Hepatic stellate cell (primary cell): ENCODE measurements around the gene CSF1R.
A peak's percentile ranks its signal among the peaks of the same experiment; 100 is the strongest.

ENCODE experiments used
- DNase-seq: peaks from one replicate; pipeline ENCODE4 v3.0.0; 2011; ENCODE audit warnings: low spot score

CSF1R gene

DNA sequence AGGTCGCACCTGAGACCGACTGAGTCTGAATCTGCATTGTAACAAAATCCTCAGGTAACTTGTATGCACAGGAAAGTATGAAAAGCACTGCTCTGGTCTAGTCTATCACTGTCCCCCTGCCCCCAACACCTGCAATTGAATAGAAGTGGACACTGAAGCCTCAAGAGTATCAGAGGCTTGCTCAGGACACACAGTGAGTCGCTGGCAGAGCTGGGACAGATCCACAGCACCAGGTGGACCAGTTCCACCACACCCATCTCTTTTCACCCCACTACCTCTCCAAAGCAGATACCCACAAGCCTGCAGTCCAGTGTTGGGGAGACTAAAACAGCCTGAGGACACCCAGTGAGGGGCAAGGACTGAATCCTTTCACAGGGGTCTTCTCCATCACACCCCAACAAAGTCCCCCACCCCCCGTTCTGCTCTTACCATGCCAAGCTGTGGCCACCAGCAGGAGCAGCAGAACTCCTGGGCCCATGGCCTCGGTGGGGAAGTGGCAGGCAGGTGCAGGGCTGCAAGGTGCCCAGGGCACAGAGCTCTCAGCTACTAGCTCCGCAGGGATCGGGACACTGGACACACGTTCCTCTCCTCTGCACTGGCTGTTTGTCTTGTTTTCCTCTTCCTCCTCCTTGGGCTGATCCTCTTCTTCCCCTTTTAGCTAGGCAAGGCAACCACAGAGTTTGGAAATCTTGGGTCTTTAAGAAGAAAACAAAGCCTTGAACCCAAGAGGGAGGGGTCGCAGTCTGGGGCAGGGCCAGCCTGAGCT lies at the start of gene CSF1R:
TSS of gene CSF1R (minus strand) at position 605 of the 766 bp plus-strand sequence. CDS start at position 478, 127 bp downstream.
- no peak for DNase-seq

DNA sequence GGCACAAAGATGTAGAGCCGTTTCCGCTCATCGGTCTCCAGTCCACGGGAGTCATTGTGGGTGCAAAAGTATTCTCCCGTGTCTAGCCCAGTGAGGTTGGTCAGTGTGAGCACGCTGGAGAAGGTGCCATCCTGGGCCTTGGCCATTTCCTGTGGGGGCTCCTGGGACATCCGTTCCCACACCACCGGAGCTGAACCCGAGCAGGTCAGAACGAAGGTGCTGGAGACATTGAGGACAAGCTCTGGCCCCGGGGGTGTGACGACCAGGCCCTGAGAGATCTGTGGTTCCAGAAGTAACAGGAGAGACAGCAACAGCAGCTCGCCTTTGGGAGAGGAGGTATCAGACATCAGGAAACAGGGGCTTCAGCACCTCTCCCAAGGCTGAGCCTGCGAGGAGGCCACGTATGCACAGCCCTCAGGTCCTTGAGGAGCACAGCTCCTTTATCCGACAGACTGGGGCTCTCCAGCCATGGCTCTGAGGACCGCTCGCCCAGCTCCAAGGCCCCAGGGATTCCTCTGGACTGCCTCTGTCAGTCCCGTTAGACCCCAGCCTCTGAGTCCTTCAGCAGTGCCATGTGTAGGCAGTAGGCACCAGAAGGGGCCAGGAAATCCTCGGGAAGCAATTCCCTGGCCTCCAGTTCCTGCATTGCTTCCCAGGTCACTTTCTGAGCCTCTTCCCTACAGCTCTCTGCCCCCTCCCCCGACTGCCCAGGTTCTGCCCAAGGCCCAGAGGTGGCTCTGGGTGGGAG lies 49.4 kb upstream of the CSF1R start:
- DNase-seq: no peak

DNA sequence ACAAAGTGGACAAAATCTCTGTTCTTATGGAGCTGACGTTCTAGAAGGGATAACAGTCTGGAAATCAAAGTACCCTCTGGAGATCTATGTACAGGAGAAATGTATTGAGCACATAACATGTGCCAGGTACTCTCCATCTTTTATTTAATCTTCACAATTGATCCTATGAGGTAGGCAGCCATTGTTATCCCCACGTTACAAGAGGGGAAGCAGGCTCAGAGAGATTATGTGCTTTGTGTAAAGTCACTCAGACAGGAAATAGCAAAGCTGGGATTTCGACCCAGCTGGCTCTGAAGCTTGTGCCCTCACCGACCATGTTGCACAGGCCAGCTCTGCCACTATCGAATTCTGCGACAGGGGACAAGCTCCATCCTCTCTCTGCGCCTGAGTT lies 47.8 kb upstream of the CSF1R start:
- DNase-seq: no peak

DNA sequence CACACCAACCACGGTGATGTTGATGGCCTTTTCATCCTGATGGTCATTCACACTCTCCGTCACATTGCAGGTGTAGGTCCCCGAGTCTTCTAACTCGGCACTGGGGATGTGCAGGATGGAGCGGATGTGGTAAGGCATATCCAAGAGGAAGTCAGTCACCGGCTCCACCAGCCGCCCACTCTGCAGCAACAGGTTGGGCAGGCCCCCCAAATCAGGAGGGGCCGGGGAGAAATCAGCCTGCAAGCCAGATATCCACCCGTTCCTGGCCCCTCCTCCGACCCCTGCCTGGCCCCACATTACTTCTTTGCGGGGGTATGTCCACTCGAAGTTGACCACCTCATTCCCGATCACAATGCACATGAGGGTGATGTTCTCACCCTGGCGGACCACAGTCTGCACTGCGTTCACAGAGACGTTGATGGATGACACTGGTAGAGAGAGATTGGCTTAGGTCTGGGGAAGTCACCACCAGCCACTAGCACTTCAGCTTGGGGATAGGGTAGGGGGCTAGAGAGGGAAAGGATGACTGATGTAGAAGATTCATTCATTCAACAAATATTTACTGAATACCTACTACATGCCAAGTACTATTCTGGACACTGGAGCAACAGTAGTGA lies 47.3 kb upstream of the CSF1R start:
- DNase-seq: no peak

DNA sequence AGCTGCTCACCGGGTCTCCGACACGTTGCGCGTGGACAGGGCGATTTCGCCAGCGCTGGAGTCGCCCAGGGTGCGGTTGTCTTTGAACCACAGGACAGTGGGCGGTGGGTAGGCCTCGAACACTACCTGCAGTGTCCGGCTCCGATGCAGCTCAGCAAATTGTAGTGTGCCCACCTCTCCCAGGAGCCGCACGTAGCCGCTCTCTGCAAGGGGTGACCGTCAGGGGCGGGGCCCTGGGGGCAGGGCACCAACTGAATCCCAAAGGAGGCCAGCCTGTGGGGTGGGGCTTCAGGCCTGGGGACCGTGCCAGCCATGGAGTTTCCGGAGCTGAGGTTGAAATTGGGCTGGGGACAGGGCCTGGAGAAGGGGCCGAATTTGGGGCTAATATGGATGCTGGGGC lies 46.4 kb upstream of the CSF1R start:
- DNase-seq: no peak

DNA sequence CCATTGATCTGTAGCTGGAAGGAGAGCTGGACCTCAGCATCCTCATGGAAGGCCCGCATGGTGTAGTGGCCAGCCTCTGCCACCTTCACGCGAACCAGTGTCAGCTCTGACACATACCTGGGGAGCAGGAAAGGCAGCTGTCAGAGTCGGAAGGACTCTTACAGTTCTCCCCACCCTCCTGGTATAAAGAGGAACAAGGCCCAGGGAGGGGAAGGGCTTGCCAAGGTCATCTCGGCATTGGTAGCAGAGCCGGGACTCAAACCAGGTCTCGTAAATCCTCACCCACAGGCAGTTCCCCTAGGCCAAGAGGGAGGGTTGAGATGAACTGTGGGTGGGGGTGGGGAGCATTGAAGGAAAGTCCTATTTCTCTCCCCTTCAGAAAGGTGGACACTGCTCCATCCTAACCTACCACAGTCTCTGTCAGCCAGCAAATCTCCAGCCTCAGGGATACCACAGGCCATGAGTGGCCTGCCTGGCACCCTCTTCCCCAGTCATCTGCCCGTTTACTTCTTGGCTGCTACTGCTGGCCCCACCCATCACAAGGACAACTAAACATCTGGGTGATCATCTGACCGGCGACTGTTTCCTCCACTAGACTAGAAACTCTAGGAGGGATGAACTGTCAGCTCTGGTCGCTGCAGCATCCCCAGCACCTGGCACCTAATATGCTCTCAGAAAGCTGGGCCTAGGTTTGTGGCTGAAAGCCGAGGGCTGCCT lies 45.8 kb upstream of the CSF1R start:
- DNase-seq: no peak

DNA sequence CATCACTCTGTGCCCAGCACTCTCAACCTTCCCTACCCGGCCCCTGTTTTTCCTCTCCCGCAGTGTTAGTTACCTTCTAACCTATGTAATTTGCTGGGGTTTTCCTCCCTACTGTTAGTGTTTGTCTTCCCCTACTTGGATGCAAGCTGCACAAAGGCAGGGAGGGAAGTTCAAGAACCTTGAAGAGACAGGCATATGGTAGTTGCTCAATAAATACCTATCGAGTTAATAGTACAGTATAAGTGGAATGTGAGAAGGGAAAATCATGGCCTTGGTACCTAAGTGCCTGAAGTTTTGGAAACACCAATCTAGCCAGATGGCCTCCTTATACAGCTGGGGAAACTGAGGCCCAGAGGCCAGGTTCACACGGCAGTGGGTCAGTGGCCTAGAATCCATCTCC lies 45.1 kb upstream of the CSF1R start:
- no peak for DNase-seq

DNA sequence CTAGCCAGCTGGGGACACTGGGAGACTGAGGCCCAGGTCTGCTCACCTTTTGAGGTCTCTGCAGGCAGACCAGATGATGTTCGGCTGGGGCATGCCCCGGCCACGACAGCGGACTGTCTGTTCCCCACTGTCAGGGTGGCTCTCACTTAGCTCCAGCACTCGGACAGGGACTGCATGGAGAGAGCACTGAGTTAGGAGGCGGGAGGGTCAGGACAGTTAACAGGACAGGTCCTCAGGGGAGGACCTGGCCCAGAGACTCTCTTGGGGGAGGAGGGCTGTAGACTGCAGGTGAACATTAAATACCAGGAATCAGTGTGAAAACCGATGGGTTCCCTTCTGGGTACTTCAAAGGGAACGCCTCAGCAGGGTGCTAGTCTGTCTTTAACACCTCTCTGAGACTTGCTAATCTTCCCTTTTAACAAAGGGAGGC lies 44.2 kb upstream of the CSF1R start:
- DNase-seq: no peak

DNA sequence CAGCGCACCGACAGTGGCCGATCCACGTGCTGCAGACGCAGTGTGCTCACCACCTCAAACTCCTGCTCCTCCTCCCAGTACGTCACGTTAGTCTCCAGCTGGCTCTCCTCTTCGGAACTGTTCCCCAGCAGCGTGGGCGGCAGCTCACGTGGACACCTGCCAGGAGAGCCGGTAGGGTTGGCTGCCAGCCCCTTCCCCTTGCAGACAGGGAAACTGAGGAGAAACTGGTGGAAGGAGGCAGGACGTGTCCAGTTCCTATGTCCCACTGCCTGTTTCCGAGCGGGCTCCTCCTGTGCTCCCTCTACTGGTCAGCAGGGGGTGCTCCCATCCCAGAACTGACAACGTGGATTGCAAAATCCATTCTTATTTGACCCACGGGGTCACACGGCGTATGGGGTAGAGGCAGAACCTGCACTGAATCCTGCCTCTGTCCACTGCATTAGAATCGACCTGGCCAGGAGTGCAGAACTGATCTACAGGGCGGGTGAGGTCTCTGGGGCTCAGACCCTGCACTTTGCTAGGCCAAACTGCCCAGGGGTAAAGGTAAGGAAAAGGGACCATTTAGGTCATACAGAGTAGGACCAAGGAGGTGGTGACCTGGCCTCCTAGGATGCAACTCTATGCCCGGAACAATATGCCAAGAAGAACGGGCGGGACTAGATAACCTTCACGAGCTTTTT lies 43.6 kb upstream of the CSF1R start:
- peak; percentile 86 for DNase-seq

DNA sequence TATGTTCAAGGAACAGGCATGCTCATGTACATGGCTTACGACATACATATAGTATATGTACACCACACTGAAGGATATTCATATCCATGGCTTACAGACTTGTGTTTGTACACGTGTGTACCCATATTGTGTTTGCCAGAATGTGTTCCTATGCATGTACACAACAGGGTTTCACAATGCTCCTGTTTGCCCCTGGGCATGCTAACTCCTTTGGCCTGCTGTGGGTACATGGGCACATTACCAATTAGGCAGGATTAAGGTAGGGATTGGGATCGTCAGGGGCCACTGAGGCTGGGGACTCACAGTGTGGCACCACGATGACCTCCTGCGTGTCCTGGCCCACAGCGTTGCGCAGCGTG lies 43.1 kb upstream of the CSF1R start:
- no peak for DNase-seq

DNA sequence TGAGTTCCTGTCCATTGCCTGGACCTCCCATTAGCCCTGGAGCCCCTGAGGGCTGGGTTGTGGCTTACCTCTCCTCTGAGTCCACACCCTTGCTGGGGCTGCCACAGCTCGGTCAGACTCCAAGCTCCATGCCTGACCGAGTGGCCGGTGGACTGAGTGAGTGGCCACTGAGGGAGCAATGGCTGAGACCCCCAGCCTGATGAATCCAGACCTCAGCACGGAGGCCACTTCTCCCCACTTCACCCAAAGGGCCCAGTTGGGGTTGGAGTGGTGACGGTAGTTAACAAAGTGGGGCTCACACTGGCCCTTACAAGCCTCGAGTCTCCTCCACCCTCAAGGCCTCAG lies 40.5 kb upstream of the CSF1R start:
- no peak for DNase-seq

DNA sequence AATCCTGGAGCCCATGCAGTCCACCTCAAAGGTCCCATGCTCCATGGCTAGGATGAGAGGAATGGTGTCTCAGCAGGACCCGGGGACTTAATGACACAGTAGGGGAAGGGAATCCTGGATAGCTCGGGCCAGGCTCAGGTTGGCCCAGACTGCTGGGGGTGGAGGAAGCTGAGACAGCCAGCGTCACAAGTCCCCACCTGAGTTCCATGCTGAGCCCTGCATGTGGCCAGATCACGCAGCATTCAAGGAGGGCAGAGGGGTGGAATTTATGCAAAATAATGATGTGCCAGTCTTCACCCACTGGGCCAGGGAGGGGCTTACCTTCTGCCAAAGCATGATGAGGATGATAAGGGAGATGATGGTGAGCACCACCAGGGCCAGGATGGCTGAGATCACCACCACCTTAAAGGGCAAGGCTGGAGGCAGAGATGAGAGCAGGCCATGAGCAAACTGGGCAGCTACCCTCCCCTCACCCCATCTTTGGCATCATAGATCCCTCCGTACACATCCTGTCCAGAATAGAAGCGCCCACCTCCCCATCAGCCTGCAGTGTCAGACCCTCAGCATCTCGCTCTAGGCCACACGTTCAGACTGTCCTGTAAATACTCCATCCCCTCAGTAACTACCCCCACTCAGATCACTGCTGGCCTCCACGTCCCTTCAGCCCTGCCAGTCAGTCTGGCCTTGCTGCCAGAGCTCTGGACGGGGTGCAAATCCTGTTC lies 40.0 kb upstream of the CSF1R start:
- DNase-seq: no peak

DNA sequence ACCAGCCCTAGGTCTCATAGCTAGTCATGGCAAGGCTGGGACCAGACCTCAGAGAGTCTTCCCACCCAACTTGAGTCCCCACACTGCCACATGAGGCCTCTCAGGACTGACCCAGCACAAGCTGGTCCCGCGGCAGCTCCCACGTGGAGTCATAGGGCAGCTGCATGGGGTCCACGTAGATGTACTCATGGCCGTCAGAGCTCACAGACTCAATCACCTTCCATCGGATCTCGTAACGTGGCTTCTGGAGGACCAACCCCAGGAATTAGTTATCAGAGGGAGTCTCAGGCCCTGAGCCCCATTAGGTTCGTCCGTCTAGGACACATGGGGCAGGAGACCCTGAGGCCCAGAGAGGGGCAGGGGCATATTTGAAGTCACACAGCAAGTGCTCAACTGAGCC lies 39.0 kb upstream of the CSF1R start:
- DNase-seq: no peak

DNA sequence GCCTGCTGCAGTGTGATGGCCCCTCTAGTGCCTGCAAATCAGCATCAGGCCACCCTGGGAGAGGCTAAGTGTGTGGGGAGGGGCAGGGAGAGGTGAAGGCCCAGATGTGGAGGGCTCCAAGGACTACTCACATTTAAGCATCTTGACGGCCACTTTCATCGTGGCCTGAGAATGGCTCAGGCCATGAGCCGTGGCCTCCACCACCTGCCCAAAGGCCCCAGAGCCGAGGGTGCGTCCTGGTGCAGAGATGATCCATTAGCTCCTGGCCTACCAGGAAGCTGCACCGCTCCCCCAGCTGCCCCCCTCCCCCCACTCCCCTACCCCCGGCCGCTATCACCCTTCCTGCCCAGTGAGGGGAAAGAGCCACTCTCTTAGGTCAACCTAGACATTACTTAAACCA lies 38.2 kb upstream of the CSF1R start:
- DNase-seq: no peak

DNA sequence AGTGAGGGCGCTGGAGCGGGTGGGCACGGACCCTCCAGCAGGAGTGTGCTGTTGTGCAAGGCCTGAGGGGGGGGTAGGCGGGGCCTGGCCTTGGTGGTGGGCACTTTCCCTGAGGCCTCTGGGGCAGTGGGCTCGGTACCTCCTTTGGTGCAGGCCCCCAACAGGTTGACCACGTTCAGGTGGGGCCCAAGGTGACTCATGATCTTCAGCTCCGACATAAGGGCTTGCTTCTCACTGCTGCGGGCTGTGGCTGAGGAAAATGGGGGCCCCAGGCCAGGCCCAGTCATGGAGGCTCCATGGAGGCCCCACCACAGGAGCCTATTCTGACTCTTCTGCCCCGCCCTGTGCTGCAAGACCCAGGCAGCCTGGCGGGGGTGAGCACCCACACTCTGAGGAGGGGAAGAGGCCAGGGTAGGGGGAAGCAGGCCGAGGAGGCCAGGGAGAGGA lies 37.8 kb upstream of the CSF1R start:
- no peak for DNase-seq

DNA sequence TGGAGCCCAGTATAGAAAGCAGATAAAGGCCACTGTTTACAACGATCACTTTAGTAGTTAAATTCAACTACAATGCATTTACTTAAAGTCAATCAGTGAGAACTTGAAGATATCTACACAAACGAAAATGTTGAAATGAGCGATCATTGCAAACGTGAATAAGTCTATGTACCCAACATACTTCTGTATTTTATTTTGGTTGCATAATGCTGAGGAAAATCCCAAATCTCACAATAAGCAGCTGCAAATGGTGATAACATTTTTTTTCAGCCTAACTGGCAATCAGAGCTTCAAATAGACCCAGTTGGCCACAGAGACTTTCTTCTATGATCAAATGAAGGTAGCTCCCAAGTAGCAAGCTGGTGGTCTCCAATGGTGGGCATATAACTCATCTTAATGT lies 37.2 kb upstream of the CSF1R start:
- no peak for DNase-seq

DNA sequence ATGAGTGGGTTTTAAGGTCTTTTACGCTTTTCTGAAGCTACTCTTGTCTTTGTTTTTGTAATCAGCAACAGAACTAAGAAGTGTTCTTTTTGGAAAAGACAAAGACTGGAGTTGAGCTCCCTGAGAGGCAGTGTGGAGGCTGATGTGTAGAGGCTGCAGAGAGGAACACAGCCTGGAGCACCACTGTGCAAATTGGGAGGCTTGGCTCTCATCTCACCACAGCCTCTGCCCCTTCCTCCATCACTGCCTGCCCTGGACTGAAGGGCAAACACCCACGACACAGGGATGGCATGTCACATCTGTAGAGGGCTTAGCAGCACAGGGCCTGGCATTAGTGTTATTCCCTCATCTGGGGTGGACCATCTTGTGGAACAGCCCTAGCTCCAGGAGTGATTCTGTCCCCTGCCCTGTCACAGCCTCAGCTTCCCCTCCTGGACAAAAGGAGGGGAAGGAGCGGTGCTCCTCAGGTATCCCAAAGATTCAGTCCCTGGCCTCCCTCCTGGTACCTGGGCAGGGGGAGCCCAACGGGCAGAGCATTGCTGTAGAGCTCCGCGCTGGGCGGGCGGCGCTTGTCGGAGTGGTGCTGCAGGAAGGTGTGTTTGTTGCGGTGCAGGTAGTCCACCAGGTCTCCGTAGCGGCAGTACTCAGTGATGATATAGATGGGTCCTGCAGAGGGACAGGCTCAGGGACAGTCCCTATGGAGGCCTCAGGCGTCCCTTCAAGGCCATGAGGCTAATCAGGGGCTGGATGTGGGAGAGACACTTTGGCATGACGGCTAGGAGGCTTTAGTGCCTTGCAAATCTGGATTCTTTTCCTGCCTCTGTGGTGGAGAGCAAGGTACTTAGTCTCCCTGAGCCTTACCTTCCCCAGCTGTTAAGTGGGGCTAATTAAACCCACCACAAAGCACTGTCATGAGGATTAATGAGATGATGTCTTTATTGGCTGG lies 36.5 kb upstream of the CSF1R start:
- DNase-seq: no peak

DNA sequence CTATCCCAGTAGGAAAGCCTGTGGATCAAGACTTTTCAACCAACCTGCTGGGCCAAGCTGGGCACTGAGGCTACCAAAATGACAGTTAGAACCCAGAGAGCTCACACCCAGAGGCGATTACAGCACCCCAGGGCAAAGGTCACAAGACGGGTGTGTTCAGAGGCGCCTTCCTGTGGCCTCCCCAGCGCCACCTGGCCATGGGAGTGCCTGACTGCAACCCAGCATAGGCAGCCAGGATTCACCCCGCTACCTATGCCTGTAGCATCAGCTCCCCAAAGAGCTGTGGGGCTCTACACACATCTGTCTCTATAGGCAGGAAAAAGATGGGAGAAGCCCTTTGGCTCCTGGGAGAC lies 35.8 kb upstream of the CSF1R start:
- no peak for DNase-seq

DNA sequence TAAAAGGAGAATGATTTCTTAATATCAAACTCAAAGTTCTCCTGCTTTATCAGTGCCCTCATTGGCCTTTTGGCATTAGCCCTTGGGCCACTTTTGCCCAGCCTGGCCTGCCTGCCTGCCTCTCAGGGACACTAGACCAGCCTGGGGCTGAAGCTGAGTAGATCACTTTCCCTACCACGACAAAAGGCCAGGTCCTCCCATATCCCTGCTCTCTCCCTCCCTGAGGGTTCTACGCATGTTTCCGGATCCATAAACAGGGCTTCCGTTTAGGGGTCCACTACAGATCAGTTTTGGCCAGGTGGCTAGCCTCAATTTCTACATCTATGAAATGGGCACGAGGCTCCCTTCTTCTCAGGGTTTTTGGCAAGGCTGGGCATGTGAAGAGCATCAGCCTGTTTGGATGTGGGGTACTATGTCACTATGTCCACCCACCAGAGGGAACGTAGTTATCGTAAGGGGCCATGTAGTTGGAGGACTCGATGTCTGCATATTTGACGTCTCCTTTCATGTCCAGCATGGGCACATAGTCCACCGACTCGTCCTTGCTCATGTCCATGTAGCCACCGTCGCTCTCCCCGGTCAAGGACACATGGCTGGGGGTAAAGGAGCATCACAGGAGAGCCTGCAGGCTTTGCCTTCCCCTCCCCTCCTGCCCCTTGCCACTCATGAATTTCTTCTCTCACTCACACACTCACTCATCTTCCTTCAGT lies 35.2 kb upstream of the CSF1R start:
- DNase-seq: no peak
